GM19025 (cell line): Measurements from ENCODE around the gene MYBBP1A.

ENCODE experiments used
- ATAC-seq: cut with Tn5 transposase; IDR thresholded peaks from one replicate; pipeline ENCODE4 v1.9.1; 2021; ENCODE audit warnings: mild to moderate bottlenecking, low read depth, moderate library complexity; ENCODE audit not compliant: unreplicated experiment

The MYBBP1A gene

DNA sequence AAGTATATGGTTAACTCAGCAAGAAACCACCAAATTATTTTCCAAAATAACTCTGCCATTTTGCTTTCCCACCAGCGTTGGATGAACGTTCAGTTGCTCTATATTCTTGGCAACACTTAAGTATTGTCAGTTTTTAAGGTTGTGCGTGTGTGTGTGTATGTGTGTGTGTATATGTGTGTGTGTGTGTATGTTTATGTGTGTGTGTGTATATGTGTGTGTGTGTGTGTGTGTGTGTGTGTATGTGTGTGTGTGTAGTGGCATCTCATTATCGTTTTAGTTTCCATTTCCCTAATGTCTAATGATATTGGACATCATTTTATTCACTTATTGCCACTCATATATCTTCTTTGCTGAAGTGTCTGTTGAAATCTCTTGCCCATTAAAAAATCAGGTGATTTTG is 17.9 kb upstream of the MYBBP1A start:
- ATAC-seq = no peak

DNA sequence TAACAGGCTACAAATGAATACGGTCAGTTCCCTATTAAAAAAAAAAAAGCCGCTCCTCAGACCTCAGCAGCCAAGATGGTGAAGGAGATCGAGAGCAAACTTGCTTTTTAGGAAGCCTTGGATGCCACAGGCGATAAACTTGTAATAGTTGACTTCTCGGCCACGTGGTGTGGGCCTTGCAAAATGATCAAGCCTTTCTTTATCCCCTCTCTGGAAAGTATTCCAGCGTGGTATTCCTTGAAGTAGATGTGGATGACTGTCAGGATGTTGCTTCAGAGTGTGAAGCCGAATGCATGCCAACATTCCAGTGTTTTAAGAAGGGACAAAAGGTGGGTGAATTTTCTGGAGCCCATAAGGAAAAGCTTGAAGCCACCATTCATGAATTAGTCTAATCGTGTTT is 16.9 kb upstream of the MYBBP1A start:
- no peak for ATAC-seq

DNA sequence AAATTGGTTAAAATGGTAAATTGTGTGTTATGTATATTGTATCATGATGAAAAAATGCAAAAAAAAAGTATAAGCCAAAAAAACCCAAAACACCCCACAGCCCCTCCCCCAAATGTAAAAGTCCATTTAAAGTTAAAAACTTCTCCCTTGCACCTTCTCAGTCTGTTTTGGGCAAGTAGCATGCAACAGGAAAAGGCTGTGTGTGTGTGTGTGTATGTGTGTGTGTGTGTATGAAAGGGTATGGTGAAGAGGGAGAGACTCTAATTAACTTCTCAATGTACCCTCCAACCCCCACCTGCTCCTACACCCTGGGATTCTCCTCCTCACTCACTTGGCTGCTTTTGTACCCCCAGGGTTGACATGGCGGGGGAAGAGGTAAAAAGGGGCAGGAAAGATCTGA is 14.4 kb upstream of the MYBBP1A start:
- no peak for ATAC-seq

DNA sequence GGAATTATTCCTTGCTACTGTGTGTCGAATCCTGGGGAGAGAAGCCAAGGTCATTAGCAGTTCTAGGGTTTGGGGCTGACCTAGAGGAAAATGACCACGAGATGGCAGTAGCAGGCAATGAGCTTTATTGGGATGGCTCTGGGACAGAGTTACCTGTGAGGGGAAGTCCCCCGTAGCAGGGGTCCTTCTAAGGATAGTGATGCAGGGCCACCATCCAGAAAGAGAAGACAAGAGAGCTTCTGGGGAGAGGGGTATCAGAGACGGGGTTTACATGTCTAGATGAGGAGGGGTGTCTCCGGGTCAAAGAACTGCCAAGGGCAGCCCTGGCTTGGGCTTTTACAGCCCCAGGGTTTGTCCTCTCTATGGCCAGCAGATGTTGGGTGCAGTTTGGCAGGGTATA is 11.6 kb upstream of the MYBBP1A start:
- no peak for ATAC-seq

DNA sequence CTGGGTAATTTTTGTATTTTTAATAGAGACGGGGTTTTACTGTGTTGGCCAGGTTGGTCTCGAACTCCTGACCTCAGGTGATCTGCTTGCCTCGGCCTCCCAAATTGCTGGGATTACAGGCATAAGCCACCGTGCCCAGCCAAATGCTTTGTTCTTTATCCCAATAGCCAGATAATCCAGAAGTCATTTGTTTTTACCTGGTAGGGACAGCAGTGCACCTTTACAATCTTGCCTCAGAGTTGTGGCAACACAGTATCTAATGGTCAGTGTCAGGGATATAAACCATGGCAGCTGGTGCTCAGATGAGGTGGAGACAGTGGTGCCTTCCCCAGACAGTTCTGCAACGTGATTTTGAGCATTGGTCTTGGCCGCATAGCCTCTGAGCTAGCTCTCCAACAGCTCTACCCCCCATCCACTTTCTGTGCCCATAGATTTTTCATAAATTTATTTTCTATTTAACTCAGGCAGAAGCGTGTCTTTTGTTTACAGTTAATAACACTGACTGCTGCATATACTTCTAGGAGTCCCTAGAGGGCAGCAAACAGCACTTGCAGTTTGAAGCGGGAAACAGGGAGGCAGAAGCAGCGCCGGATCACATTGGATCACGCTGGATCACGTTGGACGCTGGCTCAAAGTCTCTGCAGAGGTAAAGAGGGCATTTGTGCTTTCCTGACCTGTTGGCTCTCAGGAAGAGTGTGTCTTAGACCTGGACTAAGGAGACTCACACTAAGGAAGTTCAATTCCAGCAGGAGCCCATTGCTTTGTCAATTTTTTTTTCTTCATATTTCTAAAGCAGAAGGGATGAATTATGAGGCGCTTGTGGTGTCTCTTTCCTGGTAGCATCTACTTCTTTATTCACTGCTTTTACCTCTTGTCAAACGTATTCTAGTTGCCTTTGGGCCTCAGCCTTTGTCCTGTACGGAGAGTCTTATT is 10.3 kb upstream of the MYBBP1A start:
- no peak for ATAC-seq

DNA sequence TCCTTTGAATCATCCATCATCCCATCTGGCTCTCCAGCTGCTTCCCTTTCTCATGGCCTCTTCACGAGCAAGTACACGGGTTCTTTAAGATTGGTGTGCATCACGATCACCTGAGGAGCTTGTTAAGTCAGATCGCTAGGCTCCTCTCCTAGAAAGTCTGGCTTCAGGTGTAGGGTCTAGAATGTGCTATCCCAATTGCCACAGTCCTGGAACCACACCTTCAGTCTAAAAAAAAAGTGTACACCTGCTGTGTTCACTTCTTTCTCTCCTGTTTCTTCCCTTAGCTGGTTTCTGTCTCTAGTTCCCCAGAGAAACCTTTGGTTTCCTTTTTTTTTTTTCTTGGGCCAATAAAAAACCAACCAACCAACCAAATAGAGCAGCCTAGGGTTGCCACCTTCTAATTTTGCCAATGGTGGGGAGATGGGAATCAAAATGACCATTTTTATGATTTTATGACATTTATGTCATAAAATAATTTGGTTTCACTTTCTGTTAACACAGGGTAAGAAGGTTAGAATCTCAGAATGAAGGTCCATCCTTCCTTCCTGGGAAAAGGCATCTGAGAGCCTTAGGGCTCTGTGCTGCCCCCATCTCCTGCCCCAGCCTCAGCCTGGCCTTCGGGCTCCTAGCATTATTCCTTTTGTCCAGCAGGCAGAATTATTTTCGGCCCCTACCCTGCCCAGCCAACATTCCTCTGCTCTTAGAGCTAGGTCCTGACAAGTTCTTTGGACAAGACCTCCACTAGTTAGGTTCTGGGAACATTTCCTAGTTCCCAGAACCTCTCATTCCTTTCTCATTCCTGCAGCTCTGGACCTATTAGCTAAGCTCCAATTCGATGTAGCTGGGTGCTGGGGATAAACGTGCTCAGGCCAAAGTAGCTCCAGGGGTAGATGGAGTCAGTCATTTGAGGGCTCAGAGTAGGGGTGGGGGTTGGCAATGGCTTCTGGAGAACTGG is 7.1 kb upstream of the MYBBP1A start:
- no peak for ATAC-seq

DNA sequence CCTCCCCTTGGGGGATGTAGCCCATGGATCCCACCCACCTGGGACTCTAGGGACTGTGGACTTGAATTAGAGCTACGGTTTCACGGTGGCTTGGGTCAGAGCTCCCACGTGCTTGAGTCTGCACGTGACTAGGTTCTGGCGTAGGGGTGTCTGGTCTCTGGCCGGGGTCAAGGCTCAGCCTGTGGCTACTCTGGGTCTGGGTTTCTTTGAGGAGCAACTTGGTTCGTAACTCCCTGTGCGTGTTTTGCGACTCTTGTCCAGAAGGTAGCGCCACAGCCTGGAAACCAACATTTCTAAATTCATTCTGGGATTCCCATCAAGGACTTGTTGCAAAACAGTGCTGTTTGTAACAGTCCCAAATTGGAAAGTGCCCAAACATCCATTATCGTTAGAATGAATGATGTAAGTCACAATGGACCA is 5.7 kb upstream of the MYBBP1A start:
- ATAC-seq = no peak

DNA sequence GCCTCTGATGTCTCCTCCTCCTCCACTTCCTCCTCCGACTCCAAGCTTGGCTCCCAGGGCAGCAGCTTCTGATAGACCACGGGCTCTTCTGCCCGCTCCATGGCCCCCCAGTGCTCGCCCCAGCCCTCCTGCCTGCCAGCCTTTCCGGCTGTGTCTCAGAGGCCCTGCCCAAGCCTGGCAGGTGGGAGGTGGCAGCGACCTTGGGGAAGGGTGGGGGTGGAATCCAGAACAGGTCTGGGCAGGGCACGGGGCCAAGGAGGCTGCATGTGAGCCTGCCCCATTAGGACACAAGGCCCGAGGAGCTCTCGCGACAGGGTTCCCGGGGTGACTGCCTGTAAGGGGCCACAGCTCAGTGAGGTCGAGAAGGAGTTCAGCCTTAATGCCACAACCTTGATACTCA is 5.2 kb upstream of the MYBBP1A start, which contains the start of gene GGT6:
Gene GGT6, minus strand, starts transcription at position 157 of the 400 bp plus-strand sequence. Its CDS starts 56 bp downstream, at position 101.
- ATAC-seq = no peak

DNA sequence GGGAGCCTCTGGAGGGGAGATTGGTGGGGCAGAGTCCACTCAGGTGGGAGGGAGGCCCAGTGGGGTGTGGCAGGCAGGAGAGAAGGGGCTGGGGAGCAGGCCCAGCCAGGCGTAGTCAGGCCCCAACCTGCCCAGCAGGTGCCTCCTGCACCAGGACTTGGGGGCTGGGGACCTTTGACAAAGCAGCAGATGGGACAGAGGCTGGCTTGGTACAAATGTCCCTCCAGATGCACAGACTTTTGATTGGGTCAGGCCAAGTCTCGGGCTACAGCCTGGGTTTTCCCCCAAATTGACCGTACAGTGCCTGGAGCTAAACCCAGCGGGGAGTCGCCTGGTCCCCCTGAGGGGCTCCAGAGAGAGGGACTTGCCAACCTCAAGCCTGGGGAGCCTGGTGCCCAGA is 4.8 kb upstream of the MYBBP1A start:
- no peak for ATAC-seq

DNA sequence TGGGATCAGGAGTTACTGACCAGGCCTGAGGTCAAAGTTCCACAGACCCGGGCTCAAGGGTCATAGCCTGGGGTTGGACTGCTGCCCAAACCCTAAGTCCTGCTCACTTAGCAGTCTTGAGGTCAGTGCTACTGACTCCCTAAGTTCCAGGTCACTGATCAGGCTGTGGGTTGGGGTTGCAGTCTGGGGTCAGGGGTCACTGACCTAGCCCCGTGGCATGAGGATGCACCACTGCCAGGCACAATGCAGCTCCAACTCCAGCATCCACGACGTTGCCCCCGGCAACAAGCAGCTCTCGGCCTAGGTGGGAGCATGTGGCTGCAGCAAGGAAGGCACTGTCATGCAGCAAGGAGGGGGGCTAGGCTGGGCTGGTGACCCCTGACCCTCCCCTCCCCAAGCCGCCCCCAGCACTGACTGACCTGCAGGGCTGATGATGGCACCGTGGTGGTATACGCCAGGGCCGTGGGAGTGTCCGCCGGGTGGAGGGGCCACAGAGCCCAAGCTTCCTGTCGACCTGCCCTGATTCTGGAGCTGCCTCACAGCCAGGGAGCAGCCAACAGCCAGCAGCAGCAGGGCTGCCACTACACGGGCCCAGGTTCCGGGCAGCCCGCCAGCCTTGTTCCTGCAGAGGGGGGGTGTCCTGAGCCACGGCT is 4.1 kb upstream of the MYBBP1A start:
- no peak for ATAC-seq

DNA sequence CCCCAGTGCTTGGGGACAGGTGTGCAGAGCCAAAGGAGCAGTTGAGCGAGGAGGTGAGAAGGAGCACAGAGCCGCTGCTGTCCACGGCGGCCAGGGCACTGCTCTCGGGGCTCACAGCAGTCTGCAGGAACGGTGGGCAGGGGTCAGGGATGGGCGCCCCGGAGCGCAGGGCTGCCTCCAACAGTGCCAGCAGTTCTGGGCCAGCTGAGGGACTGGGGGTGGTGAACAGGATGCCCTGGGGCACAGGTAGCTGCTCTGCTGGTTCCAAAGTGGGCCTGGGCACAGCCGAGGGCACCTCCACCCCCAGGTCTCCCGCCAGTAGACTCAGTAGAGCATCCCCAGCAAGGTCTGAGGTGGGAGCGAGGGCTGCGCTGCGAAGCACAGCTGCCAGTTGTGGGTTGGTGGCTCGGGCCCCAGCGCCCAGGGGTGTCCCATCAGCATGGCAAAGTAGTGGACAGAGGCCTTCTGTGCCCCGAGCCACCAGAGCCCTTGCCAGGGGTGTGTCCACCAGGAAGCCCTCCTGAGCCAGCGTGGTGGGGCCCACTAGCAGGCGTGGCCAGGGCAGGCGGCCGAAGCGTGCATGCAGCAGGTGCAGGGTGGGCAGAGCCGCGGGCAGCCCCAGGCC is 3.3 kb upstream of the MYBBP1A start:
- no peak for ATAC-seq

DNA sequence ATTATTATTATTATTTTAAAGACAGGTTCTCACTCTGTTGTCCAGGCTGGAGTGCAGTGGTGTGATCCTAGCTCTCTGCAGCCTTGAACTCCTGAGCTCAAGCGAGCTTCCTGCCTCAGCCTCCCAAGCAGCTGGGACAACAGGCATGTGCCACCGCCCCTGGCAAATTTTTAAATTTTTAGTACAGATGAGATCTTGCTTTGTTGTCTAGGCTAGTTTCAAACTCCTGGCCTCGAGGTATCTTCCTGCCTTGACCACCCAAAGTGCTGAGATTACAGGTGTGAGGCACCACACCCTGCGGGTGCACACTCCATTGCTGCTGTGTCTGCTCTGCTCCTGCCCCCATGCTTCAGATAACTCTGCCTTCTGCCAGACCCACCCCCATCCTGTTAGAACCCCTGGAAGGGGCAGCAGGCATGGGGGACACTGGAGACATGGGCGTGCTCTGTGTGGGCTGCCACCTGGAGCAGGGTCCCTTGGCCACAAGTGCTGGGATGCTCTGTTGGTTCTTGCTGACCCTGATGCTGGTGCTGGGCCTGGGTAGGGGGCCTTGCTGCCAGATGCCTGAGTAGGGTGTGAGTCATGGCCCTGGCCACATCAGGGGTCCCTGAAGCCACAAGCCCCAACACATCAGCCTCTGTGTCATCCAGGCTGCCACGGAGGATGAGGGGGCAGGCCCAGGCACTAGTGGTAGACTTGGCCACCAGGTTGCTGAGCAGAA is 2.6 kb upstream of the MYBBP1A start:
- ATAC-seq = no peak

DNA sequence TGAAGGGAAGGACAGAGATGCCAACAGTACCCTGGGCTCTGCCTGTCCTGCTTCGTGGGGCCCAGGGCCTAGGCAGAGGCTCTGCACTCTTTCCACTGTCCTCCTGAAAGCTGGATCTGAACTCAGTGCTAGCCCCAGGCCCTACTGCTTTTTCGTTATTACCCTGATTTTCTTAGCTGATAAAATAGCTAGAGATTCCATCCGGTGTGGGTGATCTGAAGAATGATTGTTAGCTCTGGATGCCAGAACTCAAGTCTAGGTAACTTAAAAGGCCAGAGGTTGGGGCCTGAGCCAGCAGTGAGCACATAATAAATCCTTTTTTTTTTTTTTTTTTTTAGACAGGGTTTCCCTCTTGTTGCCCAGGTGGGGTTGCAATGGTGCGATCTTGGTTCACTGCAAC is 1.8 kb upstream of the MYBBP1A start:
- ATAC-seq = no peak

DNA sequence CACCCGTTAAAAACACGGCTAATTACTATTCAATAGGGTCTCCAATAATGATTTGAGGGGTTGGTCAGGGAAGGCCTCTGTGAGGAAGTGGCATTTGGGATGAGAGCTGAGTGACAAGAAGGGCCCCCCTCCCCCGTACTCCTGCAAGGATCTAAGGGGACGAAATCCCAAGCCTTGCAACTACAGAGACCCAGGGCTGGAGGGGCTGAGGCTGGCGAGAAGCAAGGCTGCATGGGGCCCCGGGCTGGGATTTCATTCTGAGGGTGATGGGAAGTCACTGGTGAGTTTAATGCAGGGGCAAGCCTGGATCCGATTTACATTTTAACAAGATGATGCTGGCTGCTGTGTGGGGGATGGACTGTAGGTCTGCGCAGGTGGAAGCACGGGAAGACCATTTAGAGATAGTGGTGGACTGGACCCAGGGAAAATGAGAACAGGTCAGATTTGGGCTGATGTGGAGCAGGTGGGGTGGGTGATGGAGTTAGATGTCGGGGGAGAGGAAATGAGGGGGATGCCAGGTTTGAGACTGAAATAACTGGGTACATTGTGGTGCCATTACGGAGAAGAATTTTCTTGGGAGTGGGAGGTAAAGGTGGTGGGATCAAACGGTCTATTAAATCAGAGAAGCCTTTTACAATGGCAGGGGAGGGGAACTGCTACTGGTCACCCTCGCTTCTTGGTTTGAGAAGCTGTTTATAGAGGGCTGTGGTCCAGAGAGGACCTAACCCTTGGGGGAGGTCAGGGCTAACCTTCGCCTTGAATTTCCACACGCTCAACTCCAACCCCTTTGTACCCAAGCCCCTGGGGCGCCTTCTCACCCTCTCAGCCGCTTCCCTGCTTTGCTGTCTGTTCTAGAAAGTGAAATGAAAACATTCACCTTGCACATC is 932 bp upstream of the MYBBP1A start:
- ATAC-seq = no peak

DNA sequence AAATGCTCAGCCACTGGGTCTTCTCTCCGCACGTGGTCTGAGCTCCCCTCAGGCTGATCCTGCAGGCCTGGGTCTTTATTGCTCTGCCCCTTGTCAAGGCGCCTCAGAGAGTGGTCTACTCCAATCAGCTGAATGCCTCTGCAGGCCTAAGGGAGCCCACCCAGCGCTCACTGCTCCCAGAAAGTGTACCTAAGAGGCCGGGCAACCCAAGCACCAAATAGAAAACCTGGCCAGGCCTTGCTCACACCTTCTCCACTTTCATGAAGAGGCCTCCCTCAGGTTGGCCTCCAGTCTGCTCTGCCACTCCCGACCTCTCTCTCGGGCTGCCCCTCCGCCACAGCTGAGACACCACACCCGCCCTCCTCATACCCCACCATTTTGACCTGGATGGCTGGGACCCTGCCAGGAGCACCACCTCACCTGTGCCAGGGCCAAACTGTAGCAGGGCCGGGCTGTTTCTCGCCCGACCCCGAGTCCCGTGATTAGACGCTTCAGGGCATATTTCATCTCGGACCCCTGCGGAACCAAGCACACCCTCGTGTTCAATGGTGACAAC is 665 bp downstream of the MYBBP1A start:
- no peak for ATAC-seq

DNA sequence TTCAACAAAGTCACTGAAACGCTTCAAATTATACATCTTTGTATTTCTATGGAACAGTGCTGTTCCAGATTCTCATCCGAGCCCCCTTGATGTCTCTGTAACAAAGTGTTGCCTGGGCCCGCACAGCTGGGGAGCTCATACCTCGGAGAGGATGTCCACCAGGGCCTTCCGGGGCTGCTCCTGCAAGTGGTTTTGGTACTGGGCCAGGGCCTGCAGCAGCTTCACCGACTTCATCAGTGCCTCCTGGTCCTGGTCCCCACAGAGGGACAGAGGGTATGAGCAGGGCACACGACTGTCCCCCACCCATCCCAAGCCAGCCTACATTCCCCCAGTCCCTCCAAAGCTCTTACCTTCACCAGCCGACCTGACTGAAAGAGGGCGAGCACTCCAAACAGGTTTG is 1.5 kb downstream of the MYBBP1A start:
- no peak for ATAC-seq

DNA sequence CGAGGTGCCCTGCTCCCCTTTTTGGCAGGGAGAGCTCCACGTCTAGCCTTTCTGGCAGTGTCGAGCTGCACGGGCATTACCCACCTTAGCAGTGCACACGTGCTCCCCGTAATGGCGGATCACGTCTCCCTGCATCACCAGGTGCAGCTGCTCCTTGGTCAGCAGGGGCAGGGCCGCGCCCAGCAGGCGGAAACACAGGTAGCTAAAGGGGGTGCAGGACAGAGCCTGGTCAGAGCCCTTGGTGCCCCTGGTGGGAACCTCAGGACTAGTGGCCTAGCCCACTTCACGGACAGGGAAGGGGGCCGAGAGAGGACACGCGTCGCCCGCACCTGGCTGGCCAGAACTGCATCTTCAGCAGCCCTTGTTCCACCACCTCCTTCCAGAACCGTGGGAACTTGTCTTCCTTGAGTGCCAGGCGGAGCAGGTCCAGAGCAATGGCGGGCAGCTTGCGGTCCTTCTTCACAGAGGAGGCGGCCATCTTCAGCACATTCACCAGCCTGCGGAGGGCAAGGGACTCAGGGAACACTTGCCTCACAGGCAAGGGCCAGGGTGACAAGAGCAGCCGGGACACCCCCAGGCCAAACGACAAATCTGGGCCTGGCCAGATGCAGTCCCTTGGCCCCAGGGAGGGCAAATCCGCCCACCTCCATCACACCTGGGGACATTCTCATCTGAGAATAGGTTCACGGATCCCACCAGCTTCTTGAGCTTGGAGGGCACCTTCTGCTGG is 3.2 kb downstream of the MYBBP1A start:
- no peak for ATAC-seq

DNA sequence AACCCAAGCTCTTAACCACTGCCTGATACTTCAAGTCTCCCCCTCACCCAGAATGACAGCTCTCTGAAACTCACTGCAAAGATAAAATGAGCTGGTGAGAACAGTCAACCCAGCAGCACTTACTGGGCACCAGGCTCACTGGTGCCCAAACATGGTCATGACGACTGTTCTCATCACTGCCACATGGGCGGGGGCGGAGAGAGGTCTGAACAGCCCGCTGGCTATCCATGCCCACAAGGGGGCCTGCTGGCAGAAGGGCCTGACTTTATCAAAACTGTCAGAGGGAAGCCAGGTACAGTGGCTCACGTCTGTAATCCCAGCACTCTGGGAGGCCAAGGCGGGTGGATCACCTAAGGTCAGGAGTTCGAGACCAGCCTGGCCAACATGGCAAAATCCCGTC is 4.0 kb downstream of the MYBBP1A start:
- ATAC-seq = no peak
